CD8-positive, alpha-beta memory T cell (primary cell): ENCODE data around the gene LPCAT1. TPM values are rescaled to one million over a fixed set of nuclear protein-coding genes. Genes with fewer than 3 reads are reported as not detected.
A peak's percentile ranks its signal among the peaks of the same experiment; 100 is the strongest.

Experiments
- CTCF ChIA-PET: fragments of 350-600 bp; sonication (Branson Sonifier 250); formaldehyde crosslinking; loops from one replicate; lab custom pipeline; 2021; ENCODE audit warnings: antibody characterized with exemption; lab: Charles Lee
- POLR2A ChIA-PET: fragments of 350-600 bp; sonication (Branson Sonifier 250); formaldehyde crosslinking; loops from one replicate; lab custom pipeline; 2021; ENCODE audit warnings: antibody characterized with exemption; lab: Charles Lee
- DNase-seq, 5 donors: peaks; one replicate each; pipeline versions ENCODE4 v3.0.0 to v3.0.0-alpha.2; 2020 to 2022; ENCODE audit warnings: mixed read lengths in 1 of 5
- H3K27ac ChIP-seq: one replicate; pipeline ENCODE4 v1.7.0; 2013; ENCODE audit warnings: low read depth, mild to moderate bottlenecking, low read length, moderate library complexity
- H3K27me3 ChIP-seq: 2 replicates; pipeline ENCODE4 v1.7.0; 2013; ENCODE audit warnings: low read length, mild to moderate bottlenecking; ENCODE audit not compliant: insufficient read depth, poor library complexity, severe bottlenecking
- H3K36me3 ChIP-seq: 2 replicates; pipeline ENCODE4 v1.7.0; 2013; ENCODE audit warnings: mild to moderate bottlenecking, low read length, moderate library complexity; ENCODE audit not compliant: insufficient read depth
- H3K4me1 ChIP-seq: 2 replicates; pipeline ENCODE4 v1.7.0; 2013; ENCODE audit warnings: mild to moderate bottlenecking, low read length, moderate library complexity; ENCODE audit not compliant: insufficient read depth
- H3K4me3 ChIP-seq: 2 replicates; pipeline ENCODE4 v1.7.0; 2013; ENCODE audit warnings: mild to moderate bottlenecking, low read length
- H3K9me3 ChIP-seq: 2 replicates; pipeline ENCODE4 v1.7.0; 2013; ENCODE audit warnings: mild to moderate bottlenecking, low read length
- H3K27ac Mint-ChIP-seq, 8 donors: one replicate each; pipeline ENCODE4 v1.8.0; 2020 to 2021; ENCODE audit warnings: mixed read lengths in 8 of 8, mild to moderate bottlenecking in 6 of 8, inconsistent platforms in 3 of 8, moderate library complexity in 3 of 8
- H3K27me3 Mint-ChIP-seq, 2 donors: one replicate each; pipeline ENCODE4 v1.8.0; 2020 to 2021; ENCODE audit warnings: mixed read lengths in 2 of 2, mild to moderate bottlenecking in 1 of 2, moderate library complexity in 1 of 2
- H3K36me3 Mint-ChIP-seq, 3 donors: one replicate each; pipeline ENCODE4 v1.8.0; 2020 to 2021; ENCODE audit warnings: mixed read lengths in 3 of 3, inconsistent platforms in 1 of 3, mild to moderate bottlenecking in 1 of 3
- H3K4me1 Mint-ChIP-seq, 3 donors: one replicate each; pipeline ENCODE4 v1.8.0; 2020 to 2021; ENCODE audit warnings: mixed read lengths in 3 of 3, inconsistent platforms in 1 of 3, mild to moderate bottlenecking in 1 of 3
- H3K4me3 Mint-ChIP-seq, 7 donors: one replicate each; pipeline ENCODE4 v1.8.0; 2020 to 2021; ENCODE audit warnings: mixed read lengths in 7 of 7, mild to moderate bottlenecking in 6 of 7, moderate library complexity in 4 of 7, inconsistent platforms in 2 of 7
- H3K9me3 Mint-ChIP-seq, 5 donors: one replicate each; pipeline ENCODE4 v1.8.0; 2020 to 2022; ENCODE audit warnings: mixed read lengths in 5 of 5, mild to moderate bottlenecking in 3 of 5, moderate library complexity in 2 of 5, inconsistent platforms in 1 of 5
- polyA plus RNA-seq: library from polyadenylated mRNA; unstranded; fragments of 300-500 nt; fragmentation: Illumina TruSeq; gene quantifications from one replicate; pipeline ENCODE4 v1.2.3, GENCODE V29; 2021
- total RNA-seq, 2 experiments: library from RNA; stranded (reverse); gene quantifications; one replicate each; pipeline ENCODE4 v1.2.3, GENCODE V29; 2021

The LPCAT1 gene
- total and polyA plus RNA-seq, 3 experiments from 2014 or later = 92.5 to 101 (median 95.9) TPM

DNA sequence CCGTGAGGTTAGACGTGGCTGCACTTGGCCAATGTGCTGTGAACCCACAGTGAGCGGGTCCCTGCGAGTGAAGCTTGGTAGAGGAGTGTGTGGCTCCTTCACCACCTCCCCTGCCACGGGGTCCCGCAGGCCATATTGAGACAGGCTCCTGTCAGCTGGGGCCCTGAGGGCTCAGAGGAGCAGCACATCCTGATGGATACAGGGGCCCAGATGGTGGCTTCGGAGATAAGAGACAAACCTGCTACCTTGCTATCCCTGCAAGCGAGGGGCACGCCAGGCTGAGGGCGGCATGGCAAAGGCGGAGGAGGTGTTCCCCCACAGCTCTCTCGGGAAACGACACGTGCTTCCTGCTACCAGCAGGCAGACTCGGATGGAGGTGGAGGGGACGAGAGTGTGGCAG, 111.6 kb downstream of the LPCAT1 start:
- H3K27me3 Mint-ChIP-seq = peaks cover 15 to 33% of the 10 kb centered on the region in 2 donors
- H3K9me3 ChIP-seq = no peaks in the 10 kb centered on the region
- no peaks in the 10 kb centered on the region for H3K36me3 Mint-ChIP-seq
- CTCF ChIA-PET = no interaction called here
- peaks cover 0 to 2% (median 0%) of the 10 kb centered on the region in 3 donors for H3K4me1 Mint-ChIP-seq
- no peaks in the 10 kb centered on the region for H3K9me3 Mint-ChIP-seq
- no peaks in the 10 kb centered on the region for H3K27me3 ChIP-seq
- H3K4me1 ChIP-seq = no peaks in the 10 kb centered on the region
- POLR2A ChIA-PET = no interaction called here
- peak overlapping the region in 1 of 8 donors; percentile 39 for H3K27ac Mint-ChIP-seq
- H3K4me3 ChIP-seq = no peak overlapping the region
- H3K4me3 Mint-ChIP-seq = no peak overlapping the region
- DNase-seq = peak in 1 of 5 donors; percentile 30
- H3K36me3 ChIP-seq = no peaks in the 10 kb centered on the region
- no peak overlapping the region for H3K27ac ChIP-seq

Other genes with a start within 250 kb of the LPCAT1 start
- gene TERT, start 228.9 kb downstream of the LPCAT1 start, total RNA-seq = 1 to 10 TPM; 2.0 to 2.5 TPM
- not detected for gene TERT, start 228.9 kb downstream of the LPCAT1 start, polyA plus RNA-seq
- gene CLPTM1L, start 178.9 kb downstream of the LPCAT1 start, total RNA-seq = 100 to 1,000 TPM; 109 to 110 TPM
- 68.1 TPM for gene CLPTM1L, start 178.9 kb downstream of the LPCAT1 start, polyA plus RNA-seq
- not detected for gene SLC6A3, start 78.5 kb downstream of the LPCAT1 start, total RNA-seq
- gene SLC6A3, start 78.5 kb downstream of the LPCAT1 start, polyA plus RNA-seq = not detected